Transverse colon (tissue), 4 donors: ENCODE data around the gene BCKDK. TPM values are rescaled to one million over a fixed set of nuclear protein-coding genes. Genes with fewer than 3 reads are reported as not detected.

Experiments used
- DNase-seq: peaks from one replicate; pipeline ENCODE4 v3.0.0-alpha.2; 2019
- H3K27ac ChIP-seq, 4 donors: fragments of 200-600 bp; sonication (generic); 2 replicates each; pipeline ENCODE4 v1.5.1; 2016 to 2018; ENCODE audit warnings: inconsistent platforms in 4 of 4
- H3K27me3 ChIP-seq: fragments of 200-600 bp; sonication (generic); 2 replicates; pipeline ENCODE4 v1.5.1; 2017; ENCODE audit warnings: inconsistent platforms
- H3K36me3 ChIP-seq, 4 donors: fragments of 200-600 bp; sonication (generic); 2 replicates each; pipeline ENCODE4 v1.5.1; 2017 to 2019; ENCODE audit warnings: inconsistent platforms in 4 of 4
- H3K4me1 ChIP-seq, 4 donors: fragments of 200-600 bp; sonication (generic); 2 replicates each; pipeline ENCODE4 v1.5.1; 2017 to 2020; ENCODE audit warnings: inconsistent platforms in 4 of 4
- H3K4me3 ChIP-seq, 4 donors: fragments of 200-600 bp; sonication (generic); 1 replicate in 1 of 4; 2 replicates in 3 of 4; pipeline versions ENCODE4 v1.5.1 to v1.6.1; 2017 to 2019; ENCODE audit warnings: inconsistent platforms in 4 of 4
- H3K9me3 ChIP-seq, 2 donors: fragments of 200-600 bp; sonication (generic); 2 replicates each; pipeline ENCODE4 v1.5.1; 2017 to 2019; ENCODE audit warnings: inconsistent platforms in 2 of 2
- EP300 ChIP-seq: sonication (generic); formaldehyde crosslinking; IDR thresholded peaks from one replicate; pipeline ENCODE4 v1.6.1; 2017; ENCODE audit warnings: antibody characterized with exemption, low read depth
- POLR2A ChIP-seq: fragments of 450-650 bp; IDR thresholded peaks from one replicate; pipeline ENCODE4 v1.6.1; 2016; ENCODE audit warnings: antibody characterized with exemption, mild to moderate bottlenecking, moderate library complexity
- POLR2AphosphoS5 ChIP-seq, 3 donors: sonication (generic); formaldehyde crosslinking; IDR thresholded peaks; one replicate each; pipeline ENCODE4 v1.6.1; 2016; ENCODE audit warnings: antibody characterized with exemption in 3 of 3
- WGBS, 2 donors: methylation state at CpG; one replicate each; pipeline ENCODE4 v1.1.5; 2018; ENCODE audit warnings: low coverage in 1 of 2; 5-methylcytosine and 5-hydroxymethylcytosine counted together
- in situ Hi-C, 4 donors: fragments of 200-750 bp; cut with MboI; loops; one replicate each; pipeline versions ENCODE4 v1.15.0 to v1.15.1; 2017; ENCODE audit warnings: low sequenced_read_pairs in 3 of 4, low pct_ligation_motif_present in 1 of 4, low pct_unique_long_range_greater_than_20kb in 1 of 4
- intact Hi-C: fragments of 100-400 bp; cut with DNase I; formaldehyde crosslinking; loops from one replicate; pipeline ENCODE4 v1.15.1; 2023; ENCODE audit warnings: low total_unique reads
- total RNA-seq, 4 donors: library from RNA; depleted of rRNA; stranded (reverse); fragments of >200 nt; gene quantifications; one replicate each; pipeline ENCODE4 v1.1.0, GENCODE V29; 2016
- TF ChIP-seq, protein P1 (sequence below), 5 experiments: fragments of 200-600 bp in 3 of 5; fragments of 450-650 bp in 2 of 5; sonication (generic) in 3 of 5; IDR thresholded peaks; 1 replicate in 2 of 5; 2 replicates in 3 of 5; pipeline ENCODE4 v1.5.1; 2016 to 2017; ENCODE audit warnings: antibody characterized with exemption in 5 of 5, inconsistent platforms in 3 of 5, mild to moderate bottlenecking in 2 of 5, moderate library complexity in 1 of 5

BCKDK gene
- total RNA-seq, 4 donors from 2014 or later, result 46.8 to 56.5 (median 51.3) TPM

GRCh38 chr16:31090540-31090939, 17.6 kb upstream of the BCKDK start:
- no peak for DNase-seq
- Histone ChIP-seq H3K27ac (no peak overlapping the region), H3K27me3 (no peaks in the 10 kb centered on the region), H3K9me3 (no peaks in the 10 kb centered on the region), H3K4me3 (no peak overlapping the region), H3K4me1 (peaks cover 6 to 19% (median 18%) of the 10 kb centered on the region in 4 donors), H3K36me3 (no peaks in the 10 kb centered on the region)
- TF ChIP-seq, protein P1, sequence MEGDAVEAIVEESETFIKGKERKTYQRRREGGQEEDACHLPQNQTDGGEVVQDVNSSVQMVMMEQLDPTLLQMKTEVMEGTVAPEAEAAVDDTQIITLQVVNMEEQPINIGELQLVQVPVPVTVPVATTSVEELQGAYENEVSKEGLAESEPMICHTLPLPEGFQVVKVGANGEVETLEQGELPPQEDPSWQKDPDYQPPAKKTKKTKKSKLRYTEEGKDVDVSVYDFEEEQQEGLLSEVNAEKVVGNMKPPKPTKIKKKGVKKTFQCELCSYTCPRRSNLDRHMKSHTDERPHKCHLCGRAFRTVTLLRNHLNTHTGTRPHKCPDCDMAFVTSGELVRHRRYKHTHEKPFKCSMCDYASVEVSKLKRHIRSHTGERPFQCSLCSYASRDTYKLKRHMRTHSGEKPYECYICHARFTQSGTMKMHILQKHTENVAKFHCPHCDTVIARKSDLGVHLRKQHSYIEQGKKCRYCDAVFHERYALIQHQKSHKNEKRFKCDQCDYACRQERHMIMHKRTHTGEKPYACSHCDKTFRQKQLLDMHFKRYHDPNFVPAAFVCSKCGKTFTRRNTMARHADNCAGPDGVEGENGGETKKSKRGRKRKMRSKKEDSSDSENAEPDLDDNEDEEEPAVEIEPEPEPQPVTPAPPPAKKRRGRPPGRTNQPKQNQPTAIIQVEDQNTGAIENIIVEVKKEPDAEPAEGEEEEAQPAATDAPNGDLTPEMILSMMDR (IDR thresholded peaks at IDR 0.05), result no peak
- no peak for TF ChIP-seq POLR2AphosphoS5 (IDR thresholded peaks at IDR 0.05)
- TF ChIP-seq EP300, result no peak
- TF ChIP-seq POLR2A, result no peak
- in situ Hi-C loops, result loop anchor here in 1 of 4 donors (10.0 kb wide), 1 partner anchor 106 kb away; the partner anchor contains the start of gene HSD3B7
- intact Hi-C loops, result no loop called here
- WGBS, 2 donors, result 91% methylated on average over 2 of the region's 2 CpGs; no CpG with 5 or more reads in 1 of the 2 donors

DNA sequence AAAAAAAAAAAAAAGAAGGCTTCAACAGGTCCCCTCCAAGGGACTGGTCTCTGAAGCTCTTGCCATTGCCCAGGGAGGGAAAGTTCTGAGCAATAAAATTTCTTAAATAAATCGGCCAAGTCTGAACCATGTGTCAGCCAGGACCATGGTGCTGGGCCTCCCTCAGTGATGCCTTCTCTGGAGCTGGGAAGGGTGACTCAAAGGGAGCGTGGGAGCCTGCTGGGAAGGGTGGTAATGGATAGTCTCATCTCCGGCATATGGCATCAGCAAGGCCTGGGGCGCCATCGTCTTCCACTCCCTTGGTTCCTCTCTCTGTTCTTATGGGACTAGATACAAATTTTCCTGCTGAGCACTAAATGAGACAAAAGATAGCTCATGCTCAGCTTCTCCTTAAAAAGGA, 15.9 kb upstream of the BCKDK start:
- Histone ChIP-seq H3K9me3 (no peaks in the 10 kb centered on the region), H3K27me3 (no peaks in the 10 kb centered on the region), H3K36me3 (no peaks in the 10 kb centered on the region), H3K27ac (no peak overlapping the region), H3K4me1 (peaks cover 6 to 24% (median 18%) of the 10 kb centered on the region in 4 donors), H3K4me3 (no peak overlapping the region)
- no peak for DNase-seq
- intact Hi-C loops (loop anchor here (1.0 kb wide), 1 partner anchor 26 kb away; no protein-coding TSS in a partner anchor), in situ Hi-C loops (loop anchor here in 1 of 4 donors (10.0 kb wide), 1 partner anchor 108 kb away; the partner anchor contains the start of gene HSD3B7)
- TF ChIP-seq POLR2AphosphoS5 (IDR thresholded peaks at IDR 0.05) (no peak), POLR2A (no peak), EP300 (no peak)
- TF ChIP-seq, protein P1 (IDR thresholded peaks at IDR 0.05), result no peak
- WGBS, 2 donors, result 92 to 95% methylated on average over 3 to 5 of the region's 5 CpGs

DNA sequence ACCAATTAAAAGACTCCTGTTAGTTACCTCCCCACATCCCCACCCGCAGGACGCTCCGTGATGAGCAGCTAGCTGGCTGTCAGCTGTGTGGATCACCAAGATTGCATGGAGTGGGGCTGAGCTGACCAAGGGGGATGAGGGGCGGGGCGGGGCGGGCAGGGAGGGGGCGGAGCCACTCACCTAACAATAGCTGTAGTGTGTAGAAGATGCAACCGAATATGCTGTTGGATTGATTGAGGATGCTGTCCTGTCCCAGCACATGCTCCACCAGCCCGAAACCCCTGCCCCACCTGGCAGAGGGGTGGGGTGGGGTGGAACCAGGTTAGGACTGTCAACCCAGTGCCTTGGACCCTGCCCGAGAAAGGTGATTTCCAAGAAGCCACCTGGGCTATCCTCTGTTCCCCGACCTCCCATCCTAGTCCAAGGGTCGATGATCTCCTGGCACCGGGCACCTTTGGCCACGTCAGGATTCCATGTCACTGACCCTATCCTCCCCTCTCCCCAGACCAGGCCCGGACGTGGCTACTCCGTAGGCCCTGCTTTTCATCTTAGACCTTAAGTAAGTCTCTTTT, 15.0 kb upstream of the BCKDK start:
- 34 to 38% methylated on average over 5 to 17 of the region's 17 CpGs for WGBS, 2 donors
- Histone ChIP-seq H3K4me3 (peak overlapping the region in 2 of 4 donors; percentile 67), H3K9me3 (no peaks in the 10 kb centered on the region), H3K27ac (peak overlapping the region in 1 of 4 donors; percentile 17), H3K27me3 (no peaks in the 10 kb centered on the region), H3K4me1 (peaks cover 6 to 24% (median 18%) of the 10 kb centered on the region in 4 donors), H3K36me3 (no peaks in the 10 kb centered on the region)
- in situ Hi-C loops (loop anchor here in 1 of 4 donors (10.0 kb wide), 1 partner anchor 108 kb away; the partner anchor contains the start of gene HSD3B7), intact Hi-C loops (no loop called here)
- no peak for TF ChIP-seq POLR2A
- no peak for TF ChIP-seq POLR2AphosphoS5 (IDR thresholded peaks at IDR 0.05)
- TF ChIP-seq EP300, result no peak
- TF ChIP-seq, protein P1 (IDR thresholded peaks at IDR 0.05), result no peak
- DNase-seq, result peak; percentile 33

- H3K27me3 ChIP-seq, result no peaks in the 10 kb centered on the region
- WGBS, 2 donors, result 0 to 2% methylated on average over 14 to 20 of the region's 20 CpGs
- peak overlapping the region; percentile 85 to 98 (median 94) for H3K27ac ChIP-seq
- TF ChIP-seq POLR2AphosphoS5 (IDR thresholded peaks at IDR 0.05) (no peak), EP300 (no peak), POLR2A (no peak)
- TF ChIP-seq, protein P1 (IDR thresholded peaks at IDR 0.05), result no peak
- in situ Hi-C loops (loop anchor here in 1 of 4 donors (10.0 kb wide), 1 partner anchor 109 kb away; the partner anchor contains the start of gene HSD3B7), intact Hi-C loops (no loop called here)
- H3K36me3 ChIP-seq, result no peaks in the 10 kb centered on the region
- H3K4me3 ChIP-seq, result peak overlapping the region; percentile 60 to 77 (median 67)
- peaks cover 6 to 24% (median 18%) of the 10 kb centered on the region in 4 donors for H3K4me1 ChIP-seq
- no peaks in the 10 kb centered on the region for H3K9me3 ChIP-seq
- no peak for DNase-seq
Observed at GRCh38 chr16:31094088-31094423, 14.1 kb upstream of the BCKDK start.
